Muscle of back (tissue), 11 donors: ENCODE measurements around the gene ATP8A2. TPM values are rescaled to one million over a fixed set of nuclear protein-coding genes. Genes with fewer than 3 reads are reported as not detected.

ENCODE experiments used
- DNase-seq, 3 donors: peaks; one replicate each; pipeline versions ENCODE4 v3.0.0 to v3.0.0-alpha.2; 2013
- polyA plus RNA-seq, 10 donors: library from polyadenylated mRNA; unstranded; fragments of 120-200 nt; gene quantifications; one replicate each; pipeline ENCODE4 v1.2.1, GENCODE V29; 2013; ENCODE audit not compliant: insufficient read length in 10 of 10

Gene ATP8A2
- polyA plus RNA-seq, 10 donors: 1.5 to 3.6 (median 2.2) TPM

GRCh38 chr13:26011208-26011573 lies 639.4 kb downstream of the ATP8A2 start:
- DNase-seq: no peak

- DNase-seq: peak in 2 of 3 donors; percentile 47 to 78
Observed at GRCh38 chr13:26011996-26012821, 640.4 kb downstream of the ATP8A2 start.

GRCh38 chr13:26012995-26013394 lies 641.2 kb downstream of the ATP8A2 start:
- DNase-seq: no peak

- DNase-seq: peak in 2 of 3 donors; percentile 63 to 86
Observed at GRCh38 chr13:26015271-26016125, 643.7 kb downstream of the ATP8A2 start.

GRCh38 chr13:26016189-26016588 lies 644.4 kb downstream of the ATP8A2 start:
- no peak for DNase-seq

- peak in 2 of 3 donors; percentile 41 to 68 for DNase-seq
Observed at GRCh38 chr13:26017196-26017921, 645.6 kb downstream of the ATP8A2 start.

- peak in 2 of 3 donors; percentile 30 to 45 for DNase-seq
Observed at GRCh38 chr13:26017932-26018665, 646.3 kb downstream of the ATP8A2 start.

GRCh38 chr13:26019251-26019650 lies 647.5 kb downstream of the ATP8A2 start:
- DNase-seq: no peak

- peak in 2 of 3 donors; percentile 26 to 66 for DNase-seq
Observed at GRCh38 chr13:26019881-26020870, 648.4 kb downstream of the ATP8A2 start.

- no peak for DNase-seq
Observed at GRCh38 chr13:26020891-26021290, 649.1 kb downstream of the ATP8A2 start.

- no peak for DNase-seq
Observed at GRCh38 chr13:26021516-26021915, 649.7 kb downstream of the ATP8A2 start.

GRCh38 chr13:26021956-26022355 lies 650.2 kb downstream of the ATP8A2 start:
- DNase-seq: no peak

- DNase-seq: peak; percentile 56 to 73 (median 72)
Observed at GRCh38 chr13:26022538-26023292, 650.9 kb downstream of the ATP8A2 start.

- no peak for DNase-seq
Observed at GRCh38 chr13:26024558-26024957, 652.8 kb downstream of the ATP8A2 start.

GRCh38 chr13:26025196-26025595 lies 653.4 kb downstream of the ATP8A2 start:
- peak in 2 of 3 donors; percentile 23 to 57 for DNase-seq

GRCh38 chr13:26025771-26026170 lies 654.0 kb downstream of the ATP8A2 start:
- peak in 1 of 3 donors; percentile 39 for DNase-seq

- DNase-seq: no peak
Observed at GRCh38 chr13:26026211-26026610, 654.4 kb downstream of the ATP8A2 start.

- no peak for DNase-seq
Observed at GRCh38 chr13:26029581-26030136, 657.9 kb downstream of the ATP8A2 start.

GRCh38 chr13:26030331-26030730 lies 658.6 kb downstream of the ATP8A2 start:
- no peak for DNase-seq
